ENCODE data around the gene NOVA2.

- TF ChIP-seq CTCF (IDR thresholded peaks at IDR 0.05 in 2 of 3, conservative IDR thresholded peaks at IDR 0.05 in 1 of 3; ENCODE audit: borderline replicate concordance in 1 of 3, insufficient read depth in 1 of 3, low read depth in 2 of 3, low read length in 2 of 3), result no peak
- TF ChIP-seq SP1 (IDR thresholded peaks at IDR 0.05; ENCODE audit: low read depth), result no peak
- no peak for TF ChIP-seq CEBPB (IDR thresholded peaks at IDR 0.05; ENCODE audit: low read depth)
- TF ChIP-seq POLR2A (IDR thresholded peaks at IDR 0.05; ENCODE audit: borderline replicate concordance, extremely low read depth, insufficient read depth, insufficient read length), result no peak
- no peak for TF ChIP-seq MAX (IDR thresholded peaks at IDR 0.05)
- TF ChIP-seq POLR2AphosphoS5 (IDR thresholded peaks at IDR 0.05; ENCODE audit: low read depth, low read length), result no peak
- no peak for TF ChIP-seq FOSL1 (IDR thresholded peaks at IDR 0.05; ENCODE audit: low read depth)
- no peak for TF ChIP-seq EZH2 (IDR thresholded peaks at IDR 0.05)
Measured at GRCh38 chr19:45969676-45970075, 4.0 kb downstream of the NOVA2 start.
